GM19193 (cell line): ENCODE measurements around the gene SWI5.

ENCODE experiments used
- POLR2A ChIP-seq: IDR thresholded peaks from 4 replicates; pipeline ENCODE4 v1.6.1; 2011; ENCODE audit not compliant: insufficient read depth, insufficient read length; ENCODE audit errors: extremely low read depth

Gene SWI5

DNA sequence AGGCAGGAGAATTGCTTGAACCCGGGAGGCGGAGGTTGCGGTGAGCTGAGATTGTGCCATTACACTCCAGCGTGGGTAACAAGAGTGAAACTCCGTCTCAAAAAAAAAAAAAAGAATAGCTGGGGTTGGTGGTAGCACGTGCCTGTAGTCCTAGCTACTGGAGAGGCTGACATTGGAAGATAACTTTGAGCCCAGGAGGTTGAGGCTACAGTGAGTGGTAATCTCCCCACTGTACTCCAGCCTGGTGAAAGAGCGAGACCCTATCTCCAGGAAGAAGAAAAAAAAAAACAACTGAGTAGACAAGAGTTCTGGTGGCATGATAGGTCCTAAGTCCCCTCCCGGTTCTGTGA, 26.5 kb upstream of the SWI5 start:
- TF ChIP-seq POLR2A, result no peak

DNA sequence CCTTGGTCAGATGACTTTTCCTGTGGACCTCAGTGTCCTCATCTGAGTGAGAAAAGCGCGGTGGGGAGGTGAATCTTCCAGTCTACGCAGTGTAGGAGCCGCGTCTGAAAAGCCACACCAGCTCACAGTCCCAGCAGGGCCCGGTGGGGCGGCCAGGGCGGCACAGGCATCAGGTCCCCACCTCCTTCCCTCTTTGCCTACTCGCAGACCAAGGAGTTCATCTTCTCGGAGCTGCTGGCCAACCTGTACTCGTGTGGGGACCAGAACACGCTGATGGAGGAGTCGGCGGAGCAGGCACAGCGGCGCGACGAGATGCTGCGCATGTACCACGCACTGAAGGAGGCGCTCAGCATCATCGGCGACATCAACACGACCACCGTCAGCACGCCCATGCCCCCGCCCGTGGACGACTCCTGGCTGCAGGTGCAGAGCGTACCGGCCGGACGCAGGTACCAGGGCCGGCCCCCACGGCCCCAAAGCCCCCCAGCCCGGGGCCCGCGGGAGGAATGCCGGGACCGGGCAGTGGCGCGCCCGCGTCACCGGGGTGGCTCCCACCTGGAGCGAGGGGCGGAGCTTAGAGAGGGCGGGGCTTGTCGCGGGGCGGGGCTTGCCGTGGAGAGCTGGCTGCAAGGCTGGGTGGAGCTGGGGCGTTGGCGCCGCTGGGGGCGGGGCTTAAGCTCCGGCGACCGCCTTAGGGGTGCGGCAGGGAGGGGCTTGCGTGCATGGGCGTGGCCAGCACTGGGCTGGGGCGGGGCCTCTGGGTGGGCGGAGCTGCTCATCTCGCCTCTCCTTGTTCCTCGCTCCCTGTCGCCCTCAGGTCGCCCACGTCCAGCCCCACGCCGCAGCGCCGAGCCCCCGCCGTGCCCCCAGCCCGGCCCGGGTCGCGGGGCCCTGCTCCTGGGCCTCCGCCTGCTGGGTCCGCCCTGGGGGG, 25.9 kb upstream of the SWI5 start:
- TF ChIP-seq POLR2A, result no peak

DNA sequence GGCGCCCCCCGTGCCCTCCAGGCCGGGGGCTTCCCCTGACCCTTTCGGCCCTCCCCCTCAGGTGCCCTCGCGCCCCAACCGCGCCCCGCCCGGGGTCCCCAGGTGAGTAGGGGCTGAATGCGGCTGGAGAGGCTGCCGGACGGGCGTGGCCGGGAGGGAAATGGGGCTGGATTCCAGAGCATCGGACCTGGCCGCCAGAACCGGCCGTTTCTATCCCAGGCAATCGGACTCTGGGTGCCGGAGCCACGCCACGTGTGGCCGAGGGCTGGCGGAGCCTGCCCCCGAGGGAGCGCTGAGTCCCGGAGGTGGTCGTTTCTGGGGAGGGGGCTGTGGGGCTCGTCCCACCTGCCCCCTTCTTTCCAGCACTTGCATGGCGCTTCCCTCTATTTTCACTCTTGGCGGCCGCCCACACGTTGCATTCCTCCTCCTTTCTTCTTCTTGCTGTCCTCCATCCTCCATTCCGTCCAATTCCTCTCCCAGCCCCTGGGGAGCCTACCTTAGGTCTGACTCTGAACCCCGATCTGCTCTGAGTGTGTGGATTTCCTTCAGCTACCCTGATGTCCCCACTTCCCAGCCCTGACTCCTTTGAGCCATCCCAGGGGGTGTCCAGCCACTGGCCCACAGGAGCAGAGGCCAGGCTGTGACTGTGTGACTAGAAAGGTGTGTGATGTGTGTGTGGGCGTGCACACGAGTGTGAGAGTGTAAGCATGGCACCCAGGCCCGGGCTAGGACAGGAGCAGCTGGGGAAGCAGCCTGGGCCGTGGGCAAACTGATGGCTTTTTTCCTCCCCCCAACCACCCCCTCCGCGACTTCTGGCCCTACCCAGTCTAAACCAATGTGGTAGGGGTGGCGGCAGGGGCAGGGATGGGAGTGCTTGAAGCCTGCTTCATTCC, 25.0 kb upstream of the SWI5 start:
- TF ChIP-seq POLR2A, result no peak

DNA sequence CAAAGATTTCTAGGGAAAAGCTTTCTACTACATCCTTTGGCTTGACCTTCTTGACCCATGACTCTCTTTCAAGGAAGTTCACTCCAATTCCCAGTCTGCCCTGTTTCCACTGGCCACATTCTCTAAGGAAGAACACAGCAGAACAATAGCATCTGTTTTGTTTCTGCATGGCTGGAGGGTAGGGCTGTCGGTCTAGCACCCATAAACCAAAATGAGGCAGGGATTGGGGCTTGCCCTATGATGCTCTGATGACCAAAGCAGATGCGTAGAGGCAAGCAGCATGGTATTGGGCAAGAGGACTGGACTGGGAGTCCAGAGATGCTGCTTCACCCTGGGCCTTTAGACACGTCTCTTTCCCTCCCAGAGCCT, 24.4 kb upstream of the SWI5 start:
- TF ChIP-seq POLR2A, result no peak

DNA sequence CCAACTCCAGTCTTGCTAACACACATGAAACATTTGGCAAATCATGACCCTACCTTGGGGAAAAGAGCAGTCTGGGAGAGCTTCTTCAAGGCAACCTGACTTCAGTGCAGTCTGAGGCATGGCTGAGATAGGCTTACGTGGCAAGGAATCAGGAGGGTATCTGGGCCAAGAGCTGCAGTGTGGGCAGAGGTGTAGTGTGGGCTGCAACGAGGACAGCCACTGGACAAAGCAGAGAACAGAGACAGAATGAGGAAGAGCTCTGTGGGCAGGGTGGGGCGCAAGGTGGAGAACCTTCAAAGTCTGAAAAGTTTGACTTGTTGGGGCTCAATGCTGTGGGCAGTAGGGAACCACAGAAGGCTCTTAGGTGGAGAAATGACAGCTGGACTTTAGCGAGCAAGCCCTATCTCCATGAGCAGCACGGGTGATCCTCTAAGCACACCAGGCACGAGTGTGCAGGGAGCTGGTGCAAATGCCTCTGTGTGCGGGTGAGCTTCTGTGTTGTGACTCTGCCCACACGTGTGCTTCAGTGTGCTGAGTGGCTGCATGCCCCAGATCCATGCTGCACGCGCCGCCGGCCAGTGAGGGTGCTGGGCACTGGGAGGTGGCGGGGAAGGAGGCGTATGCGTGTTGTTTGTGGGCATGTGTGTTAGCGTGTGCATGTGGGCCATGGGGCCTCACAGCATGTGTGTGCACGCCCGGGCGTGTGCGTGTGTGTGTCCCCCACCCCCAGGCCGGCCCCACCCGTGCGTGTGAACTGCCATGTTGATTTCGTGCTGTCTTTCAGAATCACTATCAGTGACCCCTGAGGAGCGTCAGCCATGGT, 23.5 kb upstream of the SWI5 start:
- no peak for TF ChIP-seq POLR2A

DNA sequence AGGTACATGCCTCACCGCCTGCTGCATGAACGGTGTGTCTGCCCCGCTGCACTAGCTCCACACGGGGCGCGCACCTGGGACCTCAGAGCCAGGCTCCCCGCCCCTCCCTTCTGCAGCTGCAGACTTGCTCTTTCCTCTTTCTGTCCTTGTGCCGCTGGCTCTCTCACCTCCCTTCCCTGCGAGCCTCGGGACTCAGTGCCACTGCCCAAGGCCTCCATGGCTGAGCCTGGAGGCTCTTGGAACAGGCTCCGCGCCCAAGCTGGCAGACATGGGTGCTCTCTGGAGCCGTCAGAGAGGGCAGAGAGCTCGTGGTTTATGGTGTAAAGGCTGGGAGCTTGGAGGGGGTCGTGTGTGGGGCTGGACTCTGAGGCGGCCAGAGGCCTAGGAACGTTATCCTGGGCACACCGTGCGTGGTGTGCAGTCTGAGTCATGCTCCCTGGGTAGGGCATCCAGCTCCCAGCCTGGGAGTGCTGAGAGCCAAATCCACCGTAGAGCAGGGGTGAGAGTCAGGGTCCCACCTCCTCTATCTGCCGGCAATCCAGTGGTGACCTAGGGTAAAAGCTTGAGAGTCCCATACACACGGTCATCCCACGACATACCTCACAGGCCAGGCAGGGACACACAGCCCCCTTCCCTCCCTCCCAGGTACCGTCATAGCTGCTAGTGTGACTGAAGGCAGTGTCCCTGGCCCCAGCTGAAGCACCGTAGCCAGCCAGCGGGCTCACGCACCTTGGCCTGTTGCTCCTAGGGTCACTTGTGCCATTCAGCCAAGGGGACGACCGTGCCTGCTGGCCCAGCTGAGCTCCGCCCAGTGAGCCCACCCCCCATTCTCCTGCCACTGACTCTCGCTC, 22.7 kb upstream of the SWI5 start:
- TF ChIP-seq POLR2A, result no peak

DNA sequence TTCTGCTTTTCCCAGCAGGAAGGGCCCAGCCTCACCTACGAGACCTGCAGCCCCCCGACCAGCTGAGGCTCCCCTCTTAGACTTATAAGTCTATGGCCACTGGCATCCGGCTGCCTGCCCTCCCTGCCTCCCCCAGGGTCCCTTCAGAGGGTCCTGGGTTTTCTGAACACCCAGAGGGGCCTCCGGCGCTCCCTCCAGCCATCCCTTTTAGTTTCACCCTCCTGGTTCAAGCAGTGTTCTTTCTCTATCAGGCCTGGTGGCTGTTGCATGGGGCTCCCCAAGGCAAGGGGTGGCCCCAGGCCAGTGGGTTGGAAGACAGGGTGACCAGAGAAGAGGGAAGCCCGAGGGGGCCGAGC, 22.1 kb upstream of the SWI5 start:
- no peak for TF ChIP-seq POLR2A

DNA sequence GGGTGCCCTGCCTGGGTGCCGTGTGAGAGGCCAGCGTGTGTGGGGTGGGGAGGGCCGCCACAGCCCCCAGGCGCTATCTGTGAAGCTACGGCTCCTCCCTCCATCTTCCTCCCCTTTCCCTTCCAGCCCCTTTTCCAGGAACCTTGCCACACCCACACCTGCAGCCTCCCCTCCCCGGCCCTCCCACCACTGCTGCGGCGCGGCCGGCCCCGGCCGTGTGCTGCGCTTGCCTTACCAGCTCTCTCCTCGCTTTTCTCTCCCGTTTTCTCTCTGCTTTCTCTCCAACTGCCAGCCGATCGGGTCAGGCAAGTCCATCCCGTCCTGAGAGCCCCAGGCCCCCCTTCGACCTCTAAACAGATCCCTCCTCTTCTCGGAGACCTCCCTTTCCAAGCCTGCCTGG, 21.7 kb upstream of the SWI5 start:
- no peak for TF ChIP-seq POLR2A

DNA sequence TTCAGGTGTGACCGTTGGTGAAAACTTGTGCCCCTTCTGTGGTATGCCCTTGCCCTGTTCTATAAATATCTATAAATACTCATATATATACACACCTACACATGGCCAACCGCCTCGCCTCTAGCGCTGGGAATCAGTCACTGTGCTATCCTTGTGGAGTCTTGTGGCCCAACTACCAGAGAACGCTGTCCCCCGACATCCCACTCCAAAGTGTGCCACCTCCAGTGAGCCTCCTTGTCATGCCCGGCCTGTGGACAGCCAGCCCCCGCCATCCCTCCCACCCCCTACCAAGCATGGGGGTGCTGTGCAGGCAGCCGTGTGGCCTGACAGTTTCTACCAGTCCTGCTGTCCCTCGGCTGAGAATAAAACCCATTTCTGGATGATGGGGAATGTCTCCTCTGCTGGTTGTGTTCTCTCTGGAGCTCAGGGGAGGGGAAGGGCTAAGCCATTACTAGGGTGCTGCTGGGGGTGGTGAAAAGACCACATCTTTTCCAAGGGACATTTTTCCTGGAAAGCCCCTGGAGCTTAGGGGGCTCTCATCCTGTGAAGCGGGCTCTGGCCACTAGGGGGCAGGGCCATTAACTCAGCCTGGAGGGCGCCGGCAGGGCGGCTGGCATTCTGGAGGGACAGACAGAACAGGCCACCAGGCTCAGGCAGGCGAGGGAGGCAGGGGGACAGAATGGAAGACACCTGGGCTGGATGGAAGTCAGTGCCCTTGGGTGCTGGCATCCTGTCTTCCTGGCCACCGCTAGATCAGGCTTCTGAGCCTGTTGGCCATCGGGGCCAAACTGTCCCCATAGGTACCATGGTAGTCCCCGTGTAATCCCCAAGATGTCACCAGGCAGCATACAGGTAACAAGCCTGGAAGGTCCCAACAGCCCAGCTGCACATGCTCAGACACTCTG, 21.0 kb upstream of the SWI5 start:
- TF ChIP-seq POLR2A, result no peak

DNA sequence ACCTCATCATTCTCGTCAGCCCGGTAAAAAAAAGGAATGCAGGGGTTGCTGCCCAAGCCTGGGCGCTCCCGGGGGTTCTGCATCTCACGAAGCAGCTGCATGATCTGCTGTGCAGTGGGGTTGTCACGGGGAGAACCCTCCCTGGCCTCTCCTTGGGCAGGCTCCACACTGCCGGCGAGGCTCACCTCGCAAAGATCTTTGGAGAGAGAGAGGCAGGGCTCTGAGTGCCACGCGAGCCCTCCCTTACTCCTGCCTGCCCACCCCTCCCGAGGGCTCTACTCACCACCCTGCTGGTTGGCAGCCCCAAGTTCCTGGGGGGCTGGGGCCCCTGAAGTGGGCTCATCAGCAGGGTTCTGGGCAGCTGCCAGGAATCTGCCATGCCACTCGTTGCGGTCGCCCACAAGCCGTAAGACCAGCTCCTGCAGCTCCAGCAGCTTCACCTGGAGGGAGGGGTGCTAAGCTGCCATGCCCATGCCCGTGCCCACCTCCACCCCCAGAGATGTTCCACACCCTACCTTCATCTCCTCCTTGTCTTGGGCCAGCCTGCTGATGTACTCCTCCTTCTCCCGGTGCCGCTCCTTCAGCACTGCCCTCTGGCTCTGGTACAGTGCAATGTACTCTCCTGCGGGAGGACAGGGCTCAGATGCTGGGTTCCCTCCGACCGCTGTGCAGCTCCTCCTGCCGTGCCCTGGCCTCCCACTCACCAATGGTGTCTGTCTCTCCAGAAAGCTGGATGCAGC, 18.8 kb upstream of the SWI5 start:
- no peak for TF ChIP-seq POLR2A

DNA sequence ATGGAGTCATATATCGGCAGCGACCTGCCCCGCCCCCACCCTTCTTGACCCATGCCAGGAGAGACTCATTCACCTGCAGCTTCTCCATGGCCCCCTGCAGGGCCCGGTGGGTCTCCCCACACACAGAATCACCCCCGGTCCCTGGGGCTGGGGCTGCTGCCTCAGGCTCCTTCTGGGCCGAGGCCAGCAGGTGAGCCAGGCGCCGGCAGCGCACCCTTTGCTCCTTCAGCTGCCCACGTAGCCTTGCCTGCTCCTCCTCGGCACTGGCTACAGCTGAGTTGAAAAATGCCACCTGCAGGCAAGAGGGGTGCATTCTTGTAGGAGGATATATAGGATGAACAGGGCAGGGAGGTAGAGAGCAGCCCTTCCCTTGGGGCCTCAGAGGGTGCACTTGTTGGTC, 18.2 kb upstream of the SWI5 start:
- TF ChIP-seq POLR2A, result no peak

DNA sequence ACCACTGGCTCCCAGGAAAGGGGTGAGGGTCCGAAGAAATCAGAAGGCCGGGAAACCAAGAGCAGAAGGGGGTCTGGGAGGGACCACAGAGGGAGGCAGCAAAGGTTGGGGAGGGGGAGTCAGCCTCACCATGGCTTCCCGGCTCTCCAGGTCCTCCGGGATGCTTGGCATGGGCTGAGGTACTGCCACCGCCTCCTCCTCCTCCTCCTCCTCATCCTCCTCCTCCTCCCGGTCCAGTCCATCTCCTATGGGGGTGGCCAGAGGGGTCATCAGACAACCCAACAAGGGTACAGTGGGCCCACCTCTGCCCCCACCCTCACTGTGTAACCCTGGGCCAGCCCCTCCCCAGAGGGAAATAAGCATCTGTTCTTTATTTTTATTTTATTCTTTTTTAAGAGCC, 17.8 kb upstream of the SWI5 start:
- TF ChIP-seq POLR2A, result no peak

DNA sequence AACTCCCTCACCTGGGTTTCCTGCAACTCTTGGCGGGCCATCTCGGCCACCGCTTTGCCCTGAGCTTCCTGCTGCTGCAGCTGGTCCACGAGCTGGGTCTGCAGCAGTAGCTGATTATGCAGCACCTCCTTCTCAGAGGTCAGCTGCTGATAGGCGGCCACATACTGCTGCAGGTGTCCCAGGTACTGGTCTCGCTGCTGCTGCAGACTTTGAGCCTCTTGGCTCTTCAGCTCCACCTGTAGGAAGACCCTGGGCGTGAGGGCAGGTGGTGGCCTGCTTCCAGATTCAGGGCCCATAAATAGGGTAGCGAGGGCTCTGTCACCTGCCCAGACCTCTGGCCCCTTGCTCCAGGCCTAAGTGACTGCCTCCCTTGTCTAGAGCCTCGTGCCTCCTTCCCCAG, 16.9 kb upstream of the SWI5 start:
- TF ChIP-seq POLR2A, result no peak
